GM21381 (cell line): ENCODE results near the gene OXLD1.
"Not testable (repeated sequence)": the region's sequence is repeated elsewhere in the genome, so short reads cannot be mapped to it uniquely, and the experiment has no call there.

Experiments
- ATAC-seq: cut with Tn5 transposase; IDR thresholded peaks from one replicate; pipeline ENCODE4 v1.9.1; 2021; ENCODE audit warnings: mild to moderate bottlenecking, moderate library complexity; ENCODE audit not compliant: unreplicated experiment

The OXLD1 gene

GRCh38 chr17:81683584-81684441 lies 17.4 kb upstream of the OXLD1 start, which contains the start of the genes ARL16 and HGS:
TSS of gene ARL16 (minus strand) at chr17:81683797. CDS start at chr17:81683753, 44 bp downstream.
TSS of gene HGS (plus strand) at chr17:81684011. CDS start at chr17:81684067, 56 bp downstream.
- ATAC-seq: peak; percentile 93

- ATAC-seq: peak; percentile 18
Measured at GRCh38 chr17:81683208-81683583, 16.8 kb upstream of the OXLD1 start.

- ATAC-seq: no peak
Measured at GRCh38 chr17:81682565-81683207, 16.3 kb upstream of the OXLD1 start.

GRCh38 chr17:81681672-81682071 lies 15.3 kb upstream of the OXLD1 start:
- no peak for ATAC-seq

GRCh38 chr17:81680150-81680549 lies 13.7 kb upstream of the OXLD1 start:
- ATAC-seq: no peak

- no peak for ATAC-seq
Measured at GRCh38 chr17:81676906-81677305, 10.5 kb upstream of the OXLD1 start.

- not testable (repeated sequence) for ATAC-seq
Measured at GRCh38 chr17:81675515-81676221, 9.3 kb upstream of the OXLD1 start.

GRCh38 chr17:81673561-81674258 lies 7.3 kb upstream of the OXLD1 start:
- ATAC-seq: no peak

- no peak for ATAC-seq
Measured at GRCh38 chr17:81672954-81673353, 6.5 kb upstream of the OXLD1 start.

- ATAC-seq: no peak
Measured at GRCh38 chr17:81672504-81672903, 6.1 kb upstream of the OXLD1 start.

- ATAC-seq: no peak
Measured at GRCh38 chr17:81667754-81668153, 1.3 kb upstream of the OXLD1 start.

- no peak for ATAC-seq
Measured at GRCh38 chr17:81666092-81666341, 388 bp downstream of the OXLD1 start.

- peak; percentile 9 for ATAC-seq
Measured at GRCh38 chr17:81665205-81666091, 957 bp downstream of the OXLD1 start.

GRCh38 chr17:81664051-81664470 lies 2.3 kb downstream of the OXLD1 start:
- ATAC-seq: no peak

- no peak for ATAC-seq
Measured at GRCh38 chr17:81662002-81662401, 4.4 kb downstream of the OXLD1 start.

- no peak for ATAC-seq
Measured at GRCh38 chr17:81660441-81660840, 6.0 kb downstream of the OXLD1 start.

- ATAC-seq: no peak
Measured at GRCh38 chr17:81659038-81659437, 7.4 kb downstream of the OXLD1 start.

GRCh38 chr17:81656835-81657234 lies 9.6 kb downstream of the OXLD1 start:
- no peak for ATAC-seq

- ATAC-seq: no peak
Measured at GRCh38 chr17:81656118-81656743, 10.2 kb downstream of the OXLD1 start, which contains the start of gene PDE6G. TSS of gene PDE6G (minus strand) at chr17:81656542. CDS start at chr17:81653305, 3,237 bp downstream.
